Pons (tissue), 1 donor: Measurements from ENCODE around the gene VENTX.
A peak's percentile ranks its signal among the peaks of the same experiment; 100 is the strongest.

Experiments used
- DNase-seq: peaks from one replicate; pipeline ENCODE4 v3.0.0-alpha.2; 2016; ENCODE audit warnings: low spot score

The VENTX gene

GRCh38 chr10:133235265-133235855 is 2.3 kb upstream of the VENTX start:
- no peak for DNase-seq

- DNase-seq = peak; percentile 41
Measured at GRCh38 chr10:133235932-133236331, 1.7 kb upstream of the VENTX start.

DNA sequence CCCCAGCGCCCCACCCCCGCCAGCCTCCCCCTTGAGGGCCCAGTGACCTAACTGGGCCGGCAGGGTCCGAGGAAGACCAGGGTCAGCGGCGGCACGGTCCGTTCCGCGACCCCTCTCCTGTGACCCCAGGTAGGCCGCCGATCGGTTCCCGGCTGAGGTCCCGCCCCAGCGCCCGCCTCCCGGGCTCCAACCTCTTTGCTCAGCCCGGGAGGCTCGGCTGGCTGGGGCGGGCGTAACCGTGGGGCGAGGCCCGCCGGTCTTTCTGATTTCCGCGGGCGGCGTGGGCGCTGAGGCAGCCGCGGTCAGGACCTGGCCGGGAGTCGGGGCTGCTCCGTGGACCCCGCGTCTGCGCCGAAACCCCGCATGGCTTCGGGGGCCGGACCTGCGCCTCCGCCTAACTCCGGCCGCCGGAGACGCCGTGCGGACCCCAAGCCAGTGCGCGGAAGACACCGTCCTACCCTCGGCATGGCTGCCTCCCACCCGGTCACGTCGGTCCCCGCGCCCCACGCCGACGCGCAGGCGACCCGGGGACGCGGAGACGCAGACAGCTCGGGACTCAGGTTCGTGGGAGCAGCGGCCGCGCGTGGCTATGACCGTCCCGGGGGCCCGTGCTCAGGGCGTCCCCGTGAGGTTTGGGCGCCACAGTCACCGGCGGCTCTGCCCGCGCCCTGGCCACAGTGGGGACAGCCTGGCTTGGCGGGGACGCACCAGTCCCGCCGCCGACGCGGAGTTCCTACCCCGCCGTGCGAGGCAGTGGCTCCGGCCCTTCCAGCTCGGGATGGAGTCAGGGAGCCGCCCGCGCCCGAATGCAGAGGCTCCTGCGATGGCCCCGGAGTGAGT is 1.0 kb upstream of the VENTX start:
- no peak for DNase-seq

- no peak for DNase-seq
Measured at GRCh38 chr10:133237241-133237587, 441 bp upstream of the VENTX start.

- DNase-seq = no peak
Measured at GRCh38 chr10:133238466-133238804, 780 bp downstream of the VENTX start.

DNA sequence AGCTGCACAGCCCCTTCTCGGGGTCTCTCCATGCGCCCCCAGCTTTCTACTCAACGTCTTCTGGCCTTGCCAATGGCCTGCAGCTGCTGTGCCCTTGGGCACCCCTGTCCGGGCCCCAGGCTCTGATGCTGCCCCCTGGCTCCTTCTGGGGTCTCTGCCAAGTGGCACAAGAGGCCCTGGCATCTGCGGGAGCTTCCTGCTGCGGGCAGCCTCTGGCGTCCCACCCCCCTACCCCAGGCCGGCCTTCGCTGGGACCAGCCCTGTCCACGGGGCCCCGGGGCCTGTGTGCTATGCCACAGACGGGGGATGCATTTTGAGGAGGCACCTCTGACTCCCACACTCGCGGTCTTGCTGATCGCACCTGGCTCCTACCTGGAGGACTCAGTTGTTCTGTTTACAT is 2.3 kb downstream of the VENTX start:
- no peak for DNase-seq

DNA sequence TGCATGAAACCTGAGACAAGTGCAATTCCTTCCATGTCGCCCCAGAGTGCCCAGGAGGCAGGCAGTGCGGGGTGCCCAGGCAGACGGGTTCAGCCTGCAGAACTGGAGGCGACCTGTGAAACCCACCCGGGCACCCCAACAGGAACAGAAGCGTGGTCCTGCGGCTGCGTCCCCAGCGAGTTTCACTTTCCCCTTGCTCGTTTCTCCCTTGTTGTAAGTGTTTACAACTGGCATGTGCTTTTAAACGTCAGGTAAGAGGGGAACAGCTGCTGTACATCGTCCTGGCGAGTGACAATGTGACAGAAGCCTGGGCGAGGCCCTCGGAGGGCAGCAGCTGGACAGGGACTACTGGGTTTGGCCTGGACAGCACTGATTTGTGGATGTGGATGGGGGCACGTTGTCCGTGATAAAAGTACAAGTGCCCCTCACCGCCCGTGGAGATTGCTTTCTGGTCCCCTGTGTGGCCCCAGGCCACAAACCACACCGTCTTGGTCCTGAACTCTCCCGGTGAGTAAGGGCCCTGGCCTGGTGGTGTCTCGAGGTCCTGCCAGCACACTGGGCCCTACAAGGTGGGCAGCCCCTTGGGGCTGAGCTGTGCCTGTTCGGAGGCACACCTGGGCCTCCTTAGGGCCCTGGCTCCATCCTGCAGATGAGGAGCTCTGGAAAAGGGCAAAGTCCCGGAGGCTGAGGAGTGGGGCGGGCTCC is 4.0 kb downstream of the VENTX start:
- DNase-seq = no peak

- no peak for DNase-seq
Measured at GRCh38 chr10:133242611-133243356, 5.1 kb downstream of the VENTX start.

- no peak for DNase-seq
Measured at GRCh38 chr10:133243593-133243992, 5.9 kb downstream of the VENTX start.

GRCh38 chr10:133245439-133246235 is 8.0 kb downstream of the VENTX start:
- no peak for DNase-seq

- DNase-seq = no peak
Measured at GRCh38 chr10:133246236-133246626, 8.6 kb downstream of the VENTX start.

- DNase-seq = no peak
Measured at GRCh38 chr10:133247681-133248333, 10.2 kb downstream of the VENTX start.

- DNase-seq = no peak
Measured at GRCh38 chr10:133248334-133248715, 10.7 kb downstream of the VENTX start.

GRCh38 chr10:133249094-133249780 is 11.6 kb downstream of the VENTX start:
- no peak for DNase-seq

DNA sequence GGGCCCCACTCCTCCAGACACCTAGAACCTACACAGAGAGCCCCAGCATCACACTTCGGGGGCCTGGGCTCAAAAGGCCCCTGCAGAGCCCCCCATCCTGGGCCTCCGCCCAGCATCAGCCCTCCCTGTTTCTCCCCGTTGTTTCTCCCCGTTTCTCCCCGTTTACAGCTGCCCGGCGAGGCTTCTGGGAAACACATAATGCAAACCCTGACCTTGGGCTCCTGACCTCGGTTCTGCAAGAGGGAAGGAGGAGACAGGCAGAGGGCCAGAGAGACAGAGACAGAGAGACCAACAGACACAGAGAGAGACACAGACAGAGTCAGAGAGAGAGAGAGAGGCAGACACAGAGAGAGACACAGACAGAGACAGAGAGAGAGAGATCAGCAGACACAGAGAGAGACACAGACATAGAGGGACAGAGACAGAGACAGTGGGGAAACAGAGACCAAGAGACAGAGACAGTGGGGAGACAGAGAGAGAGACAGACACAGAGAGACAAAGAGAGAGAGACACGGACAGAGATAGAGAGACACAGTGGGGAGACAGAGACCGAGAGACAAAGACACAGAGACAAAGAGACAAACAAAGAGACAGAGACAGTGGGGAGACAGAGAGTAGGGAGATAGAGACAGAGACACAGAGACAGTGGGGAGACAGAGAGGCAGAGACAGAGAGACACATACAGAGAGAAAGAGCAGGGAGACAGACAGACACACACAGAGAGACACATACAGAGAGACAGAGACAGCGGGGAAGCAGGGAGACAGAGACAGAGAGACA is 12.5 kb downstream of the VENTX start:
- DNase-seq = no peak

DNA sequence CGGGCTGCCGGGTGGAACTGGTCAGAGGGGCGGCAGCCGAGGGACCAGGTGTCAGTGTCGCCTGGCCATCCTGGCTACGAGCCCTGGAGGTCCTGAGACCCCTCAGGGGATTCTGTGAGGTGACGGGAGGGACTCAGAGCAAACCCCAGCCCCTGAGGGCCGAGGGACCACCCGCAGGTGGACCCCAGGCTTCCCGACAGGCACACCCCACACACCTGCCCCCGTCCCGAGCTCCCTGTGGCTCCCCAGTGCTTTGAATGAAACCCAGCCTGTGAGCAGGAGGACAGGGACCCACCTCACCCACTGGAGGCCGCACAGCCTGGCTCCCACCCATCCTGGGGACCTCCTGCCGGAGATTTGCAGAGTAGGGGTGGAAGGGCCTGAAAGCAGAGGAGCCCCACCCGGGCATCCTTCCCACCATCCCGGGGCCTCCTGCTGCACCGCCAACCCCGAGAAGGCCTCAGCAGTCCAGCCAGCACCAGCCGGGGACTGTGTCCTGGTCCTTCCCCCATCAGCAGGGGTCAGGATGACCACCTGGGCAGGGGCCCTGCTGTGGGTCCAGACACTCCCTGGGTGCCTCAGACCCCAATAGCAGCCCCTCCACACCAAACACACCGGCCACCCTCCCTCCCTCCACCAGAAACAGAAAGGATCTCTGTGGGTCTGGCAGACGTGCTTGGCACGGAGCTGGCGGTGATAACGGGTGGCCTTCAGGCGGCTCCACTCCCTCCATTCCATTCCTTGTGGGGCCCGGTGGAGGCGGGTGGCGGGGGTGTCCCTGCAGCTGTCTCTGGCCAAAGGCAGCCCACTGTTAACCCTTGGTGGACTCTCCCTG is 13.9 kb downstream of the VENTX start:
- no peak for DNase-seq

- DNase-seq = no peak
Measured at GRCh38 chr10:133252223-133252552, 14.5 kb downstream of the VENTX start.

GRCh38 chr10:133253361-133253955 is 15.8 kb downstream of the VENTX start:
- no peak for DNase-seq
